ENCODE results near the gene RAB3C.
"Not testable (repeated sequence)": the region's sequence is repeated elsewhere in the genome, so short reads cannot be mapped to it uniquely, and the experiment has no call there.

The RAB3C gene

GRCh38 chr5:58582803-58583491 is at the start of gene RAB3C:
Gene RAB3C, plus strand, starts transcription at chr5:58583075. Its CDS starts 134 bp downstream, at chr5:58583209.
- DNase-seq: peak; percentile 97

- DNase-seq: not testable (repeated sequence)
Observed at GRCh38 chr5:58541935-58542334, 40.9 kb upstream of the RAB3C start.

- peak; percentile 41 for DNase-seq
Observed at GRCh38 chr5:58542709-58543108, 40.2 kb upstream of the RAB3C start.

- DNase-seq: no peak
Observed at GRCh38 chr5:58543723-58544122, 39.2 kb upstream of the RAB3C start.

- DNase-seq: no peak
Observed at GRCh38 chr5:58544195-58544594, 38.7 kb upstream of the RAB3C start.

- no peak for DNase-seq
Observed at GRCh38 chr5:58544926-58545325, 37.9 kb upstream of the RAB3C start.

- no peak for DNase-seq
Observed at GRCh38 chr5:58545912-58546311, 37.0 kb upstream of the RAB3C start.

- DNase-seq: peak; percentile 48
Observed at GRCh38 chr5:58548068-58548467, 34.8 kb upstream of the RAB3C start.

- DNase-seq: no peak
Observed at GRCh38 chr5:58551492-58551891, 31.4 kb upstream of the RAB3C start.

- not testable (repeated sequence) for DNase-seq
Observed at GRCh38 chr5:58557665-58558338, 25.1 kb upstream of the RAB3C start.

- DNase-seq: not testable (repeated sequence)
Observed at GRCh38 chr5:58563016-58563700, 19.7 kb upstream of the RAB3C start.

GRCh38 chr5:58564043-58564832 is 18.6 kb upstream of the RAB3C start:
- not testable (repeated sequence) for DNase-seq

GRCh38 chr5:58565033-58565432 is 17.8 kb upstream of the RAB3C start:
- no peak for DNase-seq

- no peak for DNase-seq
Observed at GRCh38 chr5:58571501-58571900, 11.4 kb upstream of the RAB3C start.

GRCh38 chr5:58572973-58573372 is 9.9 kb upstream of the RAB3C start:
- DNase-seq: not testable (repeated sequence)

GRCh38 chr5:58579781-58580180 is 3.1 kb upstream of the RAB3C start:
- DNase-seq: no peak

GRCh38 chr5:58582019-58582802 is 664 bp upstream of the RAB3C start:
- no peak for DNase-seq

GRCh38 chr5:58595952-58596351 is 13.1 kb downstream of the RAB3C start:
- no peak for DNase-seq

GRCh38 chr5:58598440-58598839 is 15.6 kb downstream of the RAB3C start:
- no peak for DNase-seq

- DNase-seq: no peak
Observed at GRCh38 chr5:58599217-58599616, 16.3 kb downstream of the RAB3C start.

- DNase-seq: not testable (repeated sequence)
Observed at GRCh38 chr5:58600613-58601012, 17.7 kb downstream of the RAB3C start.

- not testable (repeated sequence) for DNase-seq
Observed at GRCh38 chr5:58602889-58603288, 20.0 kb downstream of the RAB3C start.

Data from eye (tissue), 1 donor.